ENCODE measurements around the gene DISC1. TPM values are rescaled to one million over a fixed set of nuclear protein-coding genes. Genes with fewer than 3 reads are reported as not detected.
"Not testable (repeated sequence)": the region's sequence is repeated elsewhere in the genome, so short reads cannot be mapped to it uniquely, and the experiment has no call there.

DISC1 gene
- total RNA-seq, 1 donor from 2014 or later = 5.5 TPM

- intact Hi-C loops (cut with DNase I) = no loop called here
These were observed 261.3 kb downstream of the DISC1 start for GRCh38 chr1:231887866-231888265.

DNA sequence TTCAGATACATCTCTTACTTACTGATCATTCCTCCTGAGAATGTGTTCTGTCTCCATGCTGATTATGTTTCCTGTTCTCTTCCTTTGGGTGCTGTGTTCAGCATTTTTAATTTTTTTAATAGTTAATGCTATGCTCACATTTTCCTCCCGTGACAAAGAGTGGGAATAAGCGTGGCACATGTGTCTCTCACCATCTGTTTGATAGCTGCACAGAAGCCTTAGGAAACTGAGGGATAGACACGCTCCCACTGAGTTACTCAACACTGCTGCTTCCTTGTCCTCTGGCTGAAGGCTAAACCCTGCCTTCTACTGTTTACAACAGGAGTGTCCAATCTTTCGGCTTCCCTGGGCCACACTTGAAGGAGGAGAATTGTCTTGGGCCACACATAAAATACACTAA, 264.2 kb downstream of the DISC1 start:
- intact Hi-C loops (cut with DNase I) = no loop called here
- DNase-seq (ENCODE audit: low spot score) = no peak

More at GRCh38 chr1:231887866-231888265, 261.3 kb downstream of the DISC1 start:
- DNase-seq (ENCODE audit: low spot score) = no peak

DNA sequence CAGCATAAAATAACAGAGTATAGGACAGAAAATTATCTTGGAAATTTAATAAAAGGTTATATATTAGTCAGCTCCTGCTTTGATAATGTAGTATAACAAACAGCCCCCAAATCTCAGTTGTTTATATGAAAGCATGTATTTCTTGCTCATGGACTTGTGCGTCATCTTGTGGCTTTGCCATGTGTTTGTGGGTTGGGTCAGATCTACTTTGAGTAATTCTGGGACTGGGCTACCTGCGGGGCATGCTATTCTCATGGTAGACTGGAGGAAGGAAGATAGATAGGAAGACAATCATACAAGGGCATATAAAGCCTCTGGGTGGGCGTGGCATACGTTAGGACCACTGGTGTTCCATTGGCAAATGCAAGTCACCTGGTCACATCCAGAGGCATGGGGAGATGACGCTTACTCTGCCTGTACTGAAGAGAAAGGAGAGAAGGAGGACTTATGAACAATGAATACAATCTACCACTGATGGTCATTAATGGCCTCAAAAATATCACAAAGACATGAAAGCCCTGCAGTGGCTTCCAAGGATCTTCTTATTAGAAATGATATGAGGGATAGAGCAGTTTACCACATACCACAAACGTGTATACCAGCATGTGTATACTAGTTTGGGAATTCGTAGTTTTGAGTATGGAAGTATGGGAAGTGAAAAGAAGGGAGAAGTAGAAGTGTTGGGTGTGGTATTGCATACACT, 267.0 kb downstream of the DISC1 start:
- DNase-seq (ENCODE audit: low spot score) = no peak

GRCh38 chr1:231896806-231897205, 270.2 kb downstream of the DISC1 start:
- intact Hi-C loops (cut with DNase I) = no loop called here
- no peak for DNase-seq (ENCODE audit: low spot score)

More for the DNA sequence above, 267.0 kb downstream of the DISC1 start:
- intact Hi-C loops (cut with DNase I) = no loop called here

DNA sequence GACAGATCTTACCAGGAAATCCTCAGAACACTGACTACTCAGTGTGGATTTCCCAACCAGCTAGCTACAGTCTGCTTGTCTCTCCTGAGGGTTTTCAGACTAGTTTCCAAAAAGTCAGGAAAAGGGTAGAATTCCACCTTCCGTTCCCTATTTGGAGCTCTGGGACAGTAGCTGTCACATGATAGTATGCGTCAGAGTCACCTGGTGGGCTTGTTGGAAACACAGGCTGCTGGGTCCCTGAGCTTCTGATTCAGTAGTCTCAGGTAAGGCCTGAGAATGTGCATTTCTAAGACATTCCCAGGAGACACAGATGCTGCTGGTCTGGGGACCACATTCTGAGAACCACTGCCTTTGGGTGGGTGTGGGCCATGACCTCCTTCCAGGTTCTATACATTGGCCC, 272.5 kb downstream of the DISC1 start:
- no peak for DNase-seq (ENCODE audit: low spot score)
- intact Hi-C loops (cut with DNase I) = no loop called here

- no peak for DNase-seq (ENCODE audit: low spot score)
- intact Hi-C loops (cut with DNase I) = no loop called here
These were observed 273.3 kb downstream of the DISC1 start for GRCh38 chr1:231899713-231900435.

- no peak for DNase-seq (ENCODE audit: low spot score)
- intact Hi-C loops (cut with DNase I) = no loop called here
These were observed 277.0 kb downstream of the DISC1 start for GRCh38 chr1:231903586-231904081.

DNA sequence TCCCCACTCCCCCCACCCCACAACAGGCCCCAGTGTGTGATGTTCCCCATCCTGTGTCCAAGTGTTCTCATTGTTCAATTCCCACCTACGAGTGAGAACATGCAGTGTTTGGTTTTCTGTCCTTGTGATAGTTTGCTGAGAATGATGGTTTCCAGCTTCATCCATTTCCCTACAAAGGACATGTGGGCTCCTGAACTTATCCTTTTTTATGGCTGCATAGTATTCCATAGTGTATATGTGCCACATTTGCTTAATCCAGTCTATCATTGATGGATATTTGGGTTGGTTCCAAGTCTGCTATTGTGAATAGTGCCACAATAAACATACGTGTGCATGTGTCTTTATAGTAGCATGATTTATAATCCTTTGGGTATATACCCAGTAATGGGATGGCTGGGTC, 280.7 kb downstream of the DISC1 start:
- intact Hi-C loops (cut with DNase I) = not testable (repeated sequence)

GRCh38 chr1:231913493-231913892, 286.9 kb downstream of the DISC1 start:
- intact Hi-C loops (cut with DNase I) = no loop called here
- DNase-seq (ENCODE audit: low spot score) = no peak

More for the DNA sequence above, 280.7 kb downstream of the DISC1 start:
- DNase-seq (ENCODE audit: low spot score) = not testable (repeated sequence)

GRCh38 chr1:231918239-231919015, 291.8 kb downstream of the DISC1 start:
- intact Hi-C loops (cut with DNase I) = no loop called here

DNA sequence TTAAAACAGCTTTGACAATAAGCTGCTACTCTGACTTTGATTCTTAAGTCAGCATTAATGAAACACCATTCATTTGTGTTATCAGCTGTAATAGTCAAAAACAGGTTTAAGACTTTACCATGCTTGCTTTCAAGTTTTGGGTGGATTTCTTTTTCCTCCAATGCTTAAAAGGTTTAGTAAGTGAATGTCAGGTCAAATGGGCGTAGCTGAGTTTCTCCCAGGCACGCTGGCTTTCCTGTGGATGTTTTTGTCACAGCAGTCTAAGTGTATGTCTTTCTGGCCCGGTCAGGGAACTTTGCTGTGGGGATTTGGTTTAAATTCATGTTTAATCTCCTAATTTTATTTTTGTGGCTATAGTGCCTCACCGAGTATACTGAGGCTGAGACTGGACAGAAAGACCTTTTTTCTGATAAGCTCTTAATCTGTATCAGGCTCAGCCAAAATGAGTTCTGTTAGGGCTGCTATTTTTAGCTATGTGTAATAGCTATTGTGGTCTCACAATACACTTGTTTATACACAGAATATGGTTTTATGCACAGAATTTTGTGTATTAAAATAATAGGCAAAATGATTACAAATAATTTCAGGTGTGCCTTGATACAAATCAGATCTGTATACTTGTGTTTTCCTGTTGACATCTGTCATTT, 292.8 kb downstream of the DISC1 start:
- intact Hi-C loops (cut with DNase I) = no loop called here
- DNase-seq (ENCODE audit: low spot score) = no peak

More at GRCh38 chr1:231918239-231919015, 291.8 kb downstream of the DISC1 start:
- no peak for DNase-seq (ENCODE audit: low spot score)

DNA sequence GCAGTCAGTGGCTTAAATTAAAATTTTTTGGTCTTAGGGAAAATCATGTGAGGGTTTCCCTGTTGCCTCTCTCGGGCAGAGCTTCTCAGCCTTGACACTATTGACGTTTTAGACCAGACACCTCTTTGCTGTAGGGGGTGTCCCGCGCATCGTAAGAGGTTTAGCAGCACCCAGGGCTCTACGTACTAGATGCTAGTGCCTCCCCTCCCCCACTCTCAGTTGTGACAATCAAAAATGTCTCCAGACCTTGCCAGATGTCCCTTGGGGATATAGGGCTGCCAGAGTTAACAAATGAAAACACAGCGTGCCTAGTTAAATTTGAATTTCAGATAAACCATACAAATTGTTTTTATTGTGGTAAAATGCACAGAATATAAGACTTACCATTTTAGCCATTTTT, 293.3 kb downstream of the DISC1 start:
- DNase-seq (ENCODE audit: low spot score) = no peak
- intact Hi-C loops (cut with DNase I) = no loop called here

DNA sequence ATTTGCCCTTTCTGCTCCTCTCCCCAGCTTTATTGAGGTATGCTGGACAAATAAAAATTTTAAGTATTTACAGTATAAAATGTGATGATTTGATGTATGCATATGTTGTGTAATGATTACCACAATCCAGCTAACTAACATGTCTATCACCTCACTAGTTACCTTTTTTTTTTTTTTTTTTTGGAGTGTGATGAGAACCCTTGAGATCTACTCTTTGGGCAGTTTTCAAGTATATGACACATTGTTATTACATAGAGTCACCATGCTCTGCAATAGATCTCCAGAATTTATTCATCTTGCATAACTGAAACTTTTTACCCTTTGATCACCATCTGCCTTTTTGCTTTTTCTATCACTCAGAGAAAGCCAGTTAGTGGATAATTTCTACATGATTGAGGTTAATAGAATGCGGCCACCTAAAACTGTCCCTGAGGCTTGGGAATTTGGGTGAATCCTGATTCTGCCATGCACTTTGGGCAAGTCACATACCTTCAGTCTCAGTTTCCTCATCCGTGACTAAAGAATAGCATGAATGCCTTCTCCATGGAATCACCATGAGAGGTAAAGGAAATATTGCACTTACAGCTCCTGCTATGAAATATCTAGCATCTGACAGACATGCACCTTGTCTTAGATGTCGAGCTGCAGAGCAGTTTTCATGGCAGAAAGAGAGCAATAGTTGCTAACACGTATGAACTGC, 295.2 kb downstream of the DISC1 start:
- DNase-seq (ENCODE audit: low spot score) = no peak
- intact Hi-C loops (cut with DNase I) = no loop called here

DNA sequence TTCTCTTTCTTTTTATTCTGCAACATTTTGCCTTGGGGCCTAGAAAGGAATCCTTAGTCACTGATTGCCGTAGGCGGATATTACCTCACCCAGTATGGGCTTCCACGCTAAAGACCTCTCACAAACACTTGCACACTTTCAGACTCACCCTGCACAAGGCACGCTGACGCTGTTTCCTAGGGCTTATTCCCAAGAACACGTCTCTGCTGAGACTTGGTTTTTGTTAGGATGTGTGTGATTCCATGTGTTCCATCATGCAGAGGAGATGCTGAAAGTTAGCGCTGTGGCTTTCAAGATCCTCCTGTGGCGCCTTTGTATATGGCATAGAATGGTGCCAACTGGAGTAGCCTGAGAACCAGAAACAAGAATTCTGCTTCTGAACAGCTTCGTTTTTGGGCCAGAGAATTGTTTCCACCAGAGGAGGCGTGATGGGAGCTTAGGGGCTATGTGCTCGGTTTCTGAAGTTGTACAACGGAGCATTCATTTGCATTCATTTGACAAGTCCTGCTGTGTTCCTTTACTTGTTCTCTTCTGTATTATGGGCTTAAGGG, 297.0 kb downstream of the DISC1 start:
- intact Hi-C loops (cut with DNase I) = no loop called here
- no peak for DNase-seq (ENCODE audit: low spot score)

DNA sequence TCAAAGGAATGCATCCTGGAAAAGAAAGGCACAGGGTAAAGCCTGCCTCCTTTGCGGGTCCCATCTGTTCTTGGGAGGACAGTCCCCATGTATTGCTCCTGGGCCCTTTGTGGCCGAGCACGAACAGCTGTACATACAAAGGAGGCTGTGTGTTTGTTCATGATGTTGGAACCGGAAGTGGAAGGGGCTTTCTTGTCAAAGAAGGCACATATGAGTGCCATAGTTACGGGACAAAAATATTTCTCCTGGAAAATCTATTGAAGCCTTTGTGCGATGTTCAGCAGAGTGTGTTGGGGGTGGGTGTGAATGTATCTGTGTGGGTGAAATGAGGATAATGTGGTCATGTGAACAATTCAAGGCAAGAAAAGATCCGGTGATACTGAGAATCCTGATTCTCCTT, 297.6 kb downstream of the DISC1 start:
- no peak for DNase-seq (ENCODE audit: low spot score)
- intact Hi-C loops (cut with DNase I) = no loop called here

- intact Hi-C loops (cut with DNase I) = loop anchor here (5.0 kb wide), 1 partner anchor 701 kb away; no protein-coding TSS in a partner anchor
- no peak for DNase-seq (ENCODE audit: low spot score)
These were observed 299.3 kb downstream of the DISC1 start for GRCh38 chr1:231925864-231926263.

DNA sequence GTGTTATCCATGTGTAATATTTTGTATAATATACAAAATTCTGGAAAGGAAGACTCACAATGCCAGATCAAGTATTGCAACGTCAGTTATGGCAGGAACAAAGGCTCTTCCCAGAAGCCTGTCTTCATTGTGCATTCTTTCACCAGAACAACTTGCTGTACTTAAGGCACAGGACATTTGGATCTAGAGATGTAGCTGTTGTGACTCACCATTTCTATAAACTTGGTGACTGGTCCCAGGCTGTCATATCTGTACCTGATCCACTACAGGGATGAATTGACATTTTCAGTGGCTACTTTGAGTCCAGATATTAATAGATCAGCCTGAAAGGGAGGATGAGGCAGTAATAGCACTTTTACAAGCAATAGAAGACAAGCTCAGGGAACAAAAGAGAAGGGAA, 299.8 kb downstream of the DISC1 start:
- no peak for DNase-seq (ENCODE audit: low spot score)
- intact Hi-C loops (cut with DNase I) = loop anchor here (5.0 kb wide), 1 partner anchor 701 kb away; no protein-coding TSS in a partner anchor

DNA sequence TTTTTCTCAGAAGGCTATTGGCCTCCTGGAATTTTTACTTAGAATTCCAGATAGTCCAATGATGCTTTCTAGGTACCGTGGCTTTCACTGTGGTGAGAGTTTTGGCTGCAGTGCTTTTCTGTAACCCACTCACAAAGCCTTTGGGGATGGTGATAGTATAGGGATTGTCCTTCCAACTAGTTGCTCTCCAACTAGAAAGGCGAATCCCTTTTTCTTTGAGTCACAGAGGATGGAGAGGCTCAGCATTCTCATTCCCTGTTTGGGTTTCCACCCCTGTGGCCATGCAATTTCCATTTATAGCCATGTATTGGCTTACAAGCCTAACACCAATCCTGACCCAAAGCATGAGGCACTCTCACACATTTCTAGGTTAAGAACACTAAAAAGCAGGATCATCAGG, 300.3 kb downstream of the DISC1 start:
- no peak for DNase-seq (ENCODE audit: low spot score)
- intact Hi-C loops (cut with DNase I) = loop anchor here (5.0 kb wide), 1 partner anchor 700 kb away; no protein-coding TSS in a partner anchor

DNA sequence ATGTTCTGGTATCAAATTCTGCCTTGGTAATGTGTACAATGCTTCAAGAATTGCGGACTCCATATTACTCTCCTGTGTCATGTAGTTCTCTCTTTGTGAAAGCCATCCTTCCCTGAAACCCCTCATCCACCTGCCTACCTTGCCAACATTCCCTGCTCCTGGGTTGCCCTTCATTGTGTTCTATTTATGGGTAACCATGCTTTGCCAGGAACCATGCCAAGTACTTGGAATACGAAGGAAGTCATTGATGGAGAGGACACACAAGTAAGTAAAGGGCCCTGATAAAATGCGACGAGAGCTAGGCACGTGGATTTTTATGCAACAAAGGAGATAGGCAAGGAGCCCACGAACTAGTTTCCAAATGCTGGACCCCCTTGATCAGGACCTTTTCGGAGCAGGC, 300.8 kb downstream of the DISC1 start:
- no peak for DNase-seq (ENCODE audit: low spot score)
- intact Hi-C loops (cut with DNase I) = loop anchor here (5.0 kb wide), 1 partner anchor 700 kb away; no protein-coding TSS in a partner anchor
